Fibroblast of lung (primary cell): ENCODE results near the gene ARFGAP3. TPM values are rescaled to one million over a fixed set of nuclear protein-coding genes. Genes with fewer than 3 reads are reported as not detected.

Experiments
- DNase-seq, 2 donors: peaks; one replicate each; pipeline versions ENCODE4 v3.0.0 to v3.0.0-alpha.2; 2010; ENCODE audit warnings: low read depth in 2 of 2
- H2AFZ ChIP-seq: 2 replicates; pipeline ENCODE4 v1.5.1; 2012; ENCODE audit warnings: low read length, control low read depth, inconsistent platforms
- H3K27ac ChIP-seq: 2 replicates; pipeline ENCODE4 v1.5.1; 2011; ENCODE audit warnings: low read length, control low read depth; ENCODE audit not compliant: insufficient read depth
- H3K27me3 ChIP-seq: 2 replicates; pipeline ENCODE4 v1.5.1; 2011; ENCODE audit warnings: mild to moderate bottlenecking, low read length; ENCODE audit not compliant: control insufficient read depth, insufficient read depth
- H3K36me3 ChIP-seq: 2 replicates; pipeline ENCODE4 v1.5.1; 2011; ENCODE audit warnings: low read length; ENCODE audit not compliant: control insufficient read depth, insufficient read depth
- H3K4me1 ChIP-seq: 2 replicates; pipeline ENCODE4 v1.5.1; 2011; ENCODE audit warnings: low read length; ENCODE audit not compliant: control insufficient read depth, insufficient read depth; ENCODE audit errors: extremely low read depth
- H3K4me2 ChIP-seq: 2 replicates; pipeline ENCODE4 v1.5.1; 2011; ENCODE audit warnings: low read length, control low read depth; ENCODE audit not compliant: insufficient read depth; ENCODE audit errors: extremely low read depth
- H3K4me3 ChIP-seq, 4 experiments: fragments of 200-600 bp in 1 of 4; sonication (generic) in 1 of 4; replicated peaks in 1 of 4; 2 replicates each; pipeline ENCODE4 v1.5.1; 2011 to 2016; ENCODE audit warnings: low read length in 4 of 4, low read depth in 3 of 4, mild to moderate bottlenecking in 3 of 4, control low read depth in 2 of 4, inconsistent platforms in 1 of 4, mixed read lengths in 1 of 4; ENCODE audit not compliant: insufficient read depth in 1 of 4; ENCODE audit errors: control extremely low read depth in 1 of 4
- H3K79me2 ChIP-seq: 2 replicates; pipeline ENCODE4 v1.5.1; 2012; ENCODE audit warnings: mild to moderate bottlenecking, low read length, inconsistent platforms; ENCODE audit not compliant: control insufficient read depth, insufficient read depth
- H3K9ac ChIP-seq: 2 replicates; pipeline ENCODE4 v1.5.1; 2011; ENCODE audit warnings: mild to moderate bottlenecking, low read length, control low read depth; ENCODE audit not compliant: insufficient read depth
- H3K9me3 ChIP-seq: 2 replicates; pipeline ENCODE4 v1.5.1; 2012; ENCODE audit warnings: low read depth, low read length; ENCODE audit not compliant: control insufficient read depth, insufficient read depth
- H4K20me1 ChIP-seq: 2 replicates; pipeline ENCODE4 v1.5.1; 2011; ENCODE audit warnings: low read length; ENCODE audit not compliant: control insufficient read depth, insufficient read depth; ENCODE audit errors: extremely low read depth
- CTCF ChIP-seq, 2 donors: IDR thresholded peaks in 1 of 2; conservative IDR thresholded peaks in 1 of 2; 1 replicate in 1 of 2; 2 replicates in 1 of 2; pipeline ENCODE4 v1.5.1; 2011 to 2012; ENCODE audit warnings: low read length in 2 of 2, control low read depth in 1 of 2, inconsistent platforms in 1 of 2, low read depth in 1 of 2, mild to moderate bottlenecking in 1 of 2
- EZH2 ChIP-seq: IDR thresholded peaks from 2 replicates; pipeline ENCODE4 v1.5.1; 2012; ENCODE audit warnings: low read length, control low read depth, mild to moderate bottlenecking; ENCODE audit errors: missing control alignments
- polyA plus RNA-seq, 2 donors: library from polyadenylated mRNA; depleted of rRNA in 1 of 2; stranded (reverse) in 1 of 2; unstranded in 1 of 2; fragments of >200 nt; gene quantifications; 2 replicates each; pipeline ENCODE4 v1.2.1, GENCODE V29; 2011 to 2012; ENCODE audit warnings: missing spikeins in 1 of 2
- total RNA-seq: library from RNA; depleted of rRNA; stranded (reverse); fragments of >200 nt; gene quantifications from 2 replicates; pipeline ENCODE4 v1.2.1, GENCODE V29; 2014

Gene ARFGAP3
- total and polyA plus RNA-seq, 2 donors (not counting 1 experiment from before 2014, with no cell fraction given) = 62.1 to 74.1 TPM

- Histone ChIP-seq H3K4me1 (no peaks in the 10 kb centered on the region), H3K4me3 (no peak overlapping the region), H4K20me1 (no peaks in the 10 kb centered on the region), H3K36me3 (peaks cover 22% of the 10 kb centered on the region), H3K79me2 (no peaks in the 10 kb centered on the region), H3K27ac (no peak overlapping the region), H3K9ac (no peak overlapping the region), H3K9me3 (no peaks in the 10 kb centered on the region), H2AFZ (no peak overlapping the region), H3K4me2 (no peak overlapping the region), H3K27me3 (no peaks in the 10 kb centered on the region)
- no peak for TF ChIP-seq EZH2
- no peak for TF ChIP-seq CTCF (conservative IDR thresholded peaks at IDR 0.05 in 1 of 2, IDR thresholded peaks at IDR 0.05 in 1 of 2; ENCODE audit: low read depth in 1 of 2, low read length in 2 of 2)
- no peak for DNase-seq
These were observed 55.6 kb downstream of the ARFGAP3 start for GRCh38 chr22:42801252-42802080.

- Histone ChIP-seq H2AFZ (no peak overlapping the region), H3K27ac (no peak overlapping the region), H3K79me2 (no peaks in the 10 kb centered on the region), H4K20me1 (no peaks in the 10 kb centered on the region), H3K4me1 (no peaks in the 10 kb centered on the region), H3K4me2 (no peak overlapping the region), H3K9ac (no peak overlapping the region), H3K27me3 (no peaks in the 10 kb centered on the region), H3K36me3 (peaks cover 18% of the 10 kb centered on the region), H3K9me3 (no peaks in the 10 kb centered on the region), H3K4me3 (no peak overlapping the region)
- no peak for DNase-seq
- no peak for TF ChIP-seq EZH2
- TF ChIP-seq CTCF (conservative IDR thresholded peaks at IDR 0.05 in 1 of 2, IDR thresholded peaks at IDR 0.05 in 1 of 2; ENCODE audit: low read depth in 1 of 2, low read length in 2 of 2) = no peak
These were observed 56.4 kb downstream of the ARFGAP3 start for GRCh38 chr22:42800451-42801251.
